H54 (cell line): Measurements from ENCODE around the gene MOB1A.
"Not testable (repeated sequence)": the region's sequence is repeated elsewhere in the genome, so short reads cannot be mapped to it uniquely, and the experiment has no call there.

Source experiments
- DNase-seq: peaks from one replicate; pipeline ENCODE4 v3.0.0; 2011; ENCODE audit warnings: low spot score, mixed read lengths; ENCODE audit not compliant: insufficient read length
- FAIRE-seq: peaks from 3 replicates; lab custom pipeline; 2011; peaks lifted over from hg19 to GRCh38; lab: Jason Lieb, UNC
- POLR2A ChIP-seq: IDR thresholded peaks from 2 replicates; pipeline ENCODE4 v1.6.1; 2011; ENCODE audit warnings: low read depth, mild to moderate bottlenecking, low read length

MOB1A gene

GRCh38 chr2:74188018-74188601, 9.4 kb upstream of the MOB1A start:
- no peak for TF ChIP-seq POLR2A
- DNase-seq (peak; percentile 33), FAIRE-seq (no peak)

DNA sequence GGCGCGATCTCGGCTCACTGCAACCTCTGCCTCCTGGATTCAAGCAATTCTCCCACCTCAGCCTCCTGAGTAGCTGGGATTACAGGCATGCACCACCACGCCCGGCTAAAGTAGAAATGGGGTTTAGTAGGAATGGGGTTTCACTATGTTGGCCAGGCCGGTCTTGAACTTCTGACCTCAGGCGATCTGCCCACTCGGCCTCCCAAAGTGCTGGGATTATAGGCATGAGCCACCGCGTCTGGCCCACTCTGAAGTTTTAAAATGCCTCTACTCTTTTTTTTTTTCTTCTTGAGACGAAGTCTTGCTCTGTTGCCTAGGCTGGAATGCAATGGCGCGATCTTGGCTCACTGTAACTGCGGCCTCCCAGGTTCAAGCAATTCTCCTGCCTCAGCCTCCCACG, 8.0 kb upstream of the MOB1A start:
- FAIRE-seq, DNase-seq: not testable (repeated sequence)

GRCh38 chr2:74186038-74186437, 7.4 kb upstream of the MOB1A start:
- DNase-seq (no peak), FAIRE-seq (no peak)
- TF ChIP-seq POLR2A, result no peak

GRCh38 chr2:74183878-74184277, 5.2 kb upstream of the MOB1A start:
- FAIRE-seq (no peak), DNase-seq (no peak)
- no peak for TF ChIP-seq POLR2A

GRCh38 chr2:74181739-74182138, 3.1 kb upstream of the MOB1A start:
- no peak for DNase-seq
- TF ChIP-seq POLR2A, result no peak
- FAIRE-seq, result no peak

- 0 out of 2 replicates have a peak, but pooled peaks have one; percentile 52 for TF ChIP-seq POLR2A
- FAIRE-seq, result no peak
Measured at GRCh38 chr2:74179063-74179865, 585 bp upstream of the MOB1A start.

DNA sequence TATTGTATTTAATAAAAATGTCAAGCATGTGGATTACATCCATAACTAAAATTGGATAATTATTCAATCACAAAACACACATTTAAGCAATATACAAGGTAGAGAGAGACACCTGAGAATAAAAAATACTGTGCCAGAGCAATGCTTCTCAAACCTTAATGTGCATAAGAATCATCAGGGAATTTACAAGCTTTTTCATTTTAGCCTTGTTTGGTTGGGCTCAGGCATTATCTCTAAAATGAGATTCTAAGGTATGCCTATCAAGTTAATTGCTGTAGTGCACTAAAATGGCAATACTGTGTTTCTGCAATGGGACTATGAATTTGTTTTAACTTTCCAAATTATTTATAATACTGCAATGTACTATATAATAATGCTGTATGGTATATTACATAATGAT, 983 bp downstream of the MOB1A start:
- TF ChIP-seq POLR2A, result no peak
- DNase-seq, result no peak
- FAIRE-seq, result no peak

More at GRCh38 chr2:74179063-74179865, 585 bp upstream of the MOB1A start:
- DNase-seq, result no peak

GRCh38 chr2:74174909-74175308, 3.8 kb downstream of the MOB1A start:
- DNase-seq (no peak), FAIRE-seq (no peak)
- no peak for TF ChIP-seq POLR2A

DNA sequence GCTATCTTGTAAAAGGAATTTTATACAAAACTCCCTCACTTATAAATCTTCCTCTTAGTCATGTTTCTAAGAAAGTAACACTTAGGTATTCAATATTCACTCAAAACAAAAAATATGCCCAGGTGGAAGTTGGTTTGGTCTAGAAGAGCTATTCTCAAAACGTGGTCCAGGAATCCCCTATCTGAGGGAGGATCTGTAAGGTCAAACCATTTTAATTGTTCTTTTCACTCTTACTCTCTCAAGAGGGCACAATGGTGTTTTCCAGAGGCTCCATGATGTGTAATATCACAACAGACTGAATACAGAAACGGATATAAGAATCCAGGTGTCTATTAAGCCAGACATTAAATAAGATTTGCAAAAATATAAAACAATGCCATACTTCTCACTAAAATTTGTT, 9.9 kb downstream of the MOB1A start:
- TF ChIP-seq POLR2A, result no peak
- FAIRE-seq, result no peak
- DNase-seq, result no peak

GRCh38 chr2:74164761-74165160, 13.9 kb downstream of the MOB1A start:
- DNase-seq (no peak), FAIRE-seq (no peak)
- TF ChIP-seq POLR2A, result no peak

- no peak for DNase-seq
- no peak for TF ChIP-seq POLR2A
- FAIRE-seq, result no peak
Measured at GRCh38 chr2:74162951-74163350, 15.7 kb downstream of the MOB1A start.

GRCh38 chr2:74155830-74156229, 22.8 kb downstream of the MOB1A start:
- no peak for TF ChIP-seq POLR2A
- FAIRE-seq (no peak), DNase-seq (no peak)

DNA sequence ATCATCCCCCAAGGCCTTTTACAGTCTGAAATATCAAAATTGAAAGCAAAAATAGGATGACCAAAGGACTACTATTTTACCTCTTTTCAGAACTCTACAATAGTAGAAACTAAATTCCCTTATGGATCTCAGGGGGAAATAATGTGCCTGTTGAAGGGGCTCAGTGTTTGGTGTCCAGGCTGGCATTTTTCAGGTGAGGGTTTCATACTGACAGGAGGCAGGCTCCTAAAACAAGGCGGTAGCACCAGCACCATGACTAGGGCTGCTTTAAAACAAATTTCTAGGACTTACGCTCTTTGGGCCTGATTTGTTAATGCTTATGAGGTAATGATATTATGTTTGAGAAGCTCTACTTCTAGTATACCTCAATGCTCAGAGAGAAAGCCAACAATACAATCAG, 25.7 kb downstream of the MOB1A start:
- no peak for DNase-seq
- TF ChIP-seq POLR2A, result no peak
- FAIRE-seq, result peak; percentile 30

DNA sequence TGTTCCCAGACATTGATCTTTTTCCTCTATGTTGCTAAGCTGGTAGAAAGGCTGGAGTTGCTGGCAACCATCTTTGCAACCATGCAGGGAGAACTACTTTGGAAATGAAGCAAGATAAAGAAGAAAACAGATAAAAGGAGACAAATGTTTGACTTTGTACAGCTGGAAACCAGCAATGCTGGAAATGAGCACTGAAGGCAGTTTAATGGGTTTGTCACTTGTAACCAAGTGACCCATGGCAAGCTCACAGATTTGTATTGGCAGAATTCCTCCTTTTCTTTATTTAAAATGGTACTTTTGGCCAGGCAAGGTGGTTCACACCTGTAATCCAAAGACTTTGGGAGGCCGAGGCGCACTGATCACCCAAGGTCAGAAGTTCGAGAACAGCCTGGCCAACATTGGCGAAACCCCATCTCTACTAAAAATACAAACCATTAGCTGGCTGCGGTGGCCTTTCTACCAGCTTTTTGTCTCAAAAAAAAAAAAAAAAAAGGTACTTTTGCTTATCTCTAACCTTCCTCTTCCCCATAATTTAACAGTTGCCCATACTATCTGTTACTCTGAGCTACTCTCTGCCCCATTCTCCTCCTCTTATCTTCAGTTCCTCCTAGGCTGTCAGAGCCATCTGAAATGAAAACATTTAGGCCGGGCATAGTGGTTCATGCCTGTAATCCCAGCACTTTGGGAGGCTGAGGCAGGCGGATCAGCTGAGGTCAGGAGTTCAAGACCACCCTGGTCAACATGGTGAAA, 28.9 kb downstream of the MOB1A start:
- no peak for TF ChIP-seq POLR2A
- DNase-seq (no peak), FAIRE-seq (no peak)
